OCI-LY7 (cell line): Measurements from ENCODE around the gene SPR. TPM values are rescaled to one million over a fixed set of nuclear protein-coding genes. Genes with fewer than 3 reads are reported as not detected.

Experiments
- BruUV-seq: library from RNA; stranded (reverse); fragments of 400-500 nt; replicated peaks from 2 replicates; lab custom pipeline; 2021; lab: Mats Ljungman, UMichigan
- CTCF ChIA-PET: fragments of 300-600 bp; sonication (Branson Sonifier 250); formaldehyde crosslinking; loops from one replicate; lab custom pipeline; 2022; ENCODE audit warnings: antibody characterized with exemption; ENCODE audit not compliant: unreplicated experiment; lab: Charles Lee
- POLR2A ChIA-PET: fragments of 300-600 bp; sonication (Branson Sonifier 250); formaldehyde crosslinking; loops from one replicate; lab custom pipeline; 2022; ENCODE audit warnings: antibody characterized with exemption; lab: Charles Lee
- DNase-seq: peaks from one replicate; pipeline ENCODE4 v3.0.0-alpha.2; 2015; ENCODE audit warnings: low spot score
- H2AFZ ChIP-seq: fragments of 200-600 bp; sonication (generic), shearing (Covaris generic); 2 replicates; pipeline ENCODE4 v1.6.1; 2014; ENCODE audit warnings: mild to moderate bottlenecking, antibody characterized with exemption, low read length, moderate library complexity
- H3K27ac ChIP-seq: fragments of 200-600 bp; sonication (generic); 2 replicates; pipeline ENCODE4 v1.5.1; 2014; ENCODE audit warnings: mixed run types, low read depth, mild to moderate bottlenecking, moderate library complexity, low read length, inconsistent platforms; ENCODE audit not compliant: poor library complexity, severe bottlenecking
- H3K36me3 ChIP-seq: fragments of 200-600 bp; sonication (generic); 2 replicates; pipeline ENCODE4 v1.6.1; 2014; ENCODE audit warnings: mild to moderate bottlenecking, antibody characterized with exemption, low read length, moderate library complexity, mixed read lengths; ENCODE audit not compliant: insufficient read depth
- H3K4me1 ChIP-seq: fragments of 200-600 bp; sonication (generic); 2 replicates; pipeline ENCODE4 v1.5.1; 2014; ENCODE audit warnings: mild to moderate bottlenecking, low read length; ENCODE audit not compliant: insufficient read depth, poor library complexity, severe bottlenecking
- H3K4me2 ChIP-seq: fragments of 200-600 bp; sonication (generic); 2 replicates; pipeline ENCODE4 v1.6.1; 2014; ENCODE audit warnings: mild to moderate bottlenecking, low read length
- H3K4me3 ChIP-seq: fragments of 200-600 bp; sonication (generic); 2 replicates; pipeline ENCODE4 v1.5.1; 2014; ENCODE audit warnings: mild to moderate bottlenecking, low read depth, low read length; ENCODE audit not compliant: poor library complexity, severe bottlenecking
- H3K79me2 ChIP-seq: fragments of 200-600 bp; sonication (generic); 2 replicates; pipeline ENCODE4 v1.6.1; 2016; ENCODE audit warnings: low read depth, mild to moderate bottlenecking, low read length, moderate library complexity, mixed read lengths; ENCODE audit not compliant: insufficient read depth
- H3K9me2 ChIP-seq: fragments of 200-600 bp; sonication (generic); 2 replicates; pipeline ENCODE4 v1.6.1; 2016; ENCODE audit warnings: mild to moderate bottlenecking, low read length, mixed read lengths; ENCODE audit not compliant: insufficient read depth
- H3K9me3 ChIP-seq: fragments of 200-600 bp; sonication (generic); 2 replicates; pipeline ENCODE4 v1.6.1; 2014; ENCODE audit warnings: mild to moderate bottlenecking, mixed run types, low read length, mixed read lengths
- H4K20me1 ChIP-seq: fragments of 200-600 bp; sonication (generic); 2 replicates; pipeline ENCODE4 v1.6.1; 2014; ENCODE audit warnings: mild to moderate bottlenecking, antibody characterized with exemption, low read length, moderate library complexity, mixed read lengths; ENCODE audit not compliant: insufficient read depth
- EZH2phosphoT487 ChIP-seq: fragments of 200-600 bp; sonication (generic); IDR thresholded peaks from 2 replicates; pipeline ENCODE4 v1.6.1; 2018; ENCODE audit warnings: low read depth, borderline replicate concordance, mild to moderate bottlenecking, mixed run types, antibody characterized with exemption, low read length, moderate library complexity, mixed read lengths
- intact Hi-C: fragments of 100-400 bp; cut with micrococcal nuclease; formaldehyde crosslinking; loops from one replicate; pipeline ENCODE4 v1.10.0; 2022; ENCODE audit not compliant: unreplicated experiment
- total RNA-seq, 2 experiments: library from RNA; depleted of rRNA in 1 of 2; stranded (reverse); fragments of >200 nt in 1 of 2; shearing (Covaris generic) in 1 of 2; gene quantifications; 2 replicates each; pipeline ENCODE4 v1.2.3, GENCODE V29; 2014 to 2022
- TF ChIP-seq, protein P1 (sequence below): fragments of 200-600 bp; sonication (generic); conservative IDR thresholded peaks from 2 replicates; pipeline ENCODE4 v1.5.1; 2014; ENCODE audit warnings: mild to moderate bottlenecking, antibody characterized with exemption, low read length, moderate library complexity, mixed read lengths

The SPR gene
- total RNA-seq, 2 experiments from 2014 or later = not detected

DNA sequence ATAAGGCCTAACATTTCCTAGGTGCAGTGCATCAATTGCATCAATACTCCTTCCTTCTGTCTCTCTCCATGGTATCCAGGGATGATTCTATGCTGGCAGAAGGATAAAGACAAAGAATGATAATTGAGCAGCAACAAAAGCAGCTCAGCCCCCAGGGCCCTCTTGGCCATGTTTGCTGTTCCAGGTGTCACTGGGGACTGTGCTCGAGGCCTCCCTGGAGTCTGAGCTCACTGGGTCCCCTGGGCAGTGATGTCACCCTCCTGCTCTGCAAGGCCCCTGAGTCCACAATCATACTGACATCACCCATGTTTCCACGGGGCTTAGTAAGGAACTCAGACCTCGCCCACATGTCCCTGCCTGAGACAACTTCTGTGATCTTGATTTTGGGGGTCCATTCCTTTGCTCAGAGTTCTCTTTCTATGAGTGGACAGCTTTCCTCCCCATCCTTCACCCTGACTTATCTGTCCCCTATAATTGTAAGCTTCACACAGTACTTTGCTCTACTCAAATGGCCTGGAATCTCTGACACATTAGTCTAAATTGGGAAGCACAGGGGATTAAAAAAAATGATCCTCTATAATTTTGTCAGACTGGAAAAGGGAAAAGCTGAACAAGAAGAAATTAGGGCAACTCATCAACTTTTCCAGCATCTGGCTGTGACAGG, 45.6 kb upstream of the SPR start:
- no peaks in the 10 kb centered on the region for H3K9me3 ChIP-seq
- no peak overlapping the region for H3K4me3 ChIP-seq
- H3K9me2 ChIP-seq = no peaks in the 10 kb centered on the region
- H2AFZ ChIP-seq = no peak overlapping the region
- ChIA-PET CTCF (no interaction called here), POLR2A (interaction anchor here (0.7 to 1.3 kb wide), 2 partner anchors 9 to 38 kb away, joined by 3 to 5 read pairs; no protein-coding TSS in a partner anchor)
- H3K4me1 ChIP-seq = no peaks in the 10 kb centered on the region
- no peaks in the 10 kb centered on the region for H3K79me2 ChIP-seq
- no peaks in the 10 kb centered on the region for H3K36me3 ChIP-seq
- H3K4me2 ChIP-seq = no peak overlapping the region
- BruUV-seq = no TSS peak
- no peak for DNase-seq
- no peaks in the 10 kb centered on the region for H4K20me1 ChIP-seq
- intact Hi-C loops = no loop called here
- no peak overlapping the region for H3K27ac ChIP-seq
- TF ChIP-seq, protein P1, sequence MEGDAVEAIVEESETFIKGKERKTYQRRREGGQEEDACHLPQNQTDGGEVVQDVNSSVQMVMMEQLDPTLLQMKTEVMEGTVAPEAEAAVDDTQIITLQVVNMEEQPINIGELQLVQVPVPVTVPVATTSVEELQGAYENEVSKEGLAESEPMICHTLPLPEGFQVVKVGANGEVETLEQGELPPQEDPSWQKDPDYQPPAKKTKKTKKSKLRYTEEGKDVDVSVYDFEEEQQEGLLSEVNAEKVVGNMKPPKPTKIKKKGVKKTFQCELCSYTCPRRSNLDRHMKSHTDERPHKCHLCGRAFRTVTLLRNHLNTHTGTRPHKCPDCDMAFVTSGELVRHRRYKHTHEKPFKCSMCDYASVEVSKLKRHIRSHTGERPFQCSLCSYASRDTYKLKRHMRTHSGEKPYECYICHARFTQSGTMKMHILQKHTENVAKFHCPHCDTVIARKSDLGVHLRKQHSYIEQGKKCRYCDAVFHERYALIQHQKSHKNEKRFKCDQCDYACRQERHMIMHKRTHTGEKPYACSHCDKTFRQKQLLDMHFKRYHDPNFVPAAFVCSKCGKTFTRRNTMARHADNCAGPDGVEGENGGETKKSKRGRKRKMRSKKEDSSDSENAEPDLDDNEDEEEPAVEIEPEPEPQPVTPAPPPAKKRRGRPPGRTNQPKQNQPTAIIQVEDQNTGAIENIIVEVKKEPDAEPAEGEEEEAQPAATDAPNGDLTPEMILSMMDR = no peak
- no peak for TF ChIP-seq EZH2phosphoT487

DNA sequence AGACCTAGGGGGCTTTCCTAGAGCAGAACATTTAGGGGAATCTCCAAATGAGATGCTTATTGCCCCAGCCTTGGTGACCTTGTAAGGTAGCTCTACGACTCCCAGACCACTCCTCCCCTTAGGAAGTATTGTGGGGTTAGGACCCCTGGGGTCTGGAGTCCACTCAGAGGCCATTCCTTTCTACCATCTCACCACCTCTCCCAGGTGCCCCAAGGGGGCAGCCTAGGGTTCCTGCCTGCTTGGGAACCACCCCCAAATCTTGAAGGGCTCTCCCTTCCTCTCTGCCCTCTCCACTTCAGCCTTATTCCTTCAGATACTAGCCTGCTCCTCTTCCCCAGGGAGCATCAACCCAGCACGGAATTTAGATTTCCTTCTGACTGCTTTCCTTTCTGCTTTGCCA, 43.9 kb upstream of the SPR start:
- Histone ChIP-seq H3K36me3 (no peaks in the 10 kb centered on the region), H3K27ac (no peak overlapping the region), H4K20me1 (no peaks in the 10 kb centered on the region), H3K4me3 (no peak overlapping the region), H3K4me2 (no peak overlapping the region), H3K9me3 (no peaks in the 10 kb centered on the region), H3K79me2 (no peaks in the 10 kb centered on the region), H2AFZ (no peak overlapping the region), H3K4me1 (no peaks in the 10 kb centered on the region), H3K9me2 (no peaks in the 10 kb centered on the region)
- BruUV-seq = no TSS peak
- no peak for DNase-seq
- ChIA-PET CTCF (no interaction called here), POLR2A (interaction anchor here (1.2 kb wide), 1 partner anchor 737 kb away, joined by 3 read pairs; no protein-coding TSS in a partner anchor)
- no peak for TF ChIP-seq EZH2phosphoT487
- TF ChIP-seq, protein P1 = no peak
- intact Hi-C loops = no loop called here
